IMR-90 (cell line): Measurements from ENCODE around the gene CDK14. TPM values are rescaled to one million over a fixed set of nuclear protein-coding genes. Genes with fewer than 3 reads are reported as not detected.

Source experiments
- ATAC-seq: fragments of 200-7000 bp; cut with Tn5 transposase; 2 replicates; pipeline ENCODE4 v1.9.1; 2020; ENCODE audit warnings: low read depth, mild to moderate bottlenecking, moderate library complexity
- BruUV-seq: library from RNA; stranded (reverse); fragments of 400-500 nt; replicated peaks from 2 replicates; lab custom pipeline; 2021; lab: Mats Ljungman, UMichigan
- CTCF ChIA-PET: fragments of 300-600 bp; formaldehyde crosslinking; extraction: SDS; loops from one replicate; lab custom pipeline; 2021; ENCODE audit warnings: antibody characterized with exemption; lab: Yijun Ruan, JAX
- POLR2A ChIA-PET: fragments of 300-600 bp; sonication (Branson Sonifier 250); formaldehyde crosslinking; loops from one replicate; lab custom pipeline; 2022; ENCODE audit warnings: antibody characterized with exemption; ENCODE audit not compliant: unreplicated experiment; lab: Charles Lee
- DNase-seq: peaks from one replicate; pipeline ENCODE4 v3.0.0; 2013
- H2AFZ ChIP-seq: replicated peaks from 2 replicates; pipeline ENCODE3; 2013; ENCODE audit warnings: low read length, mild to moderate bottlenecking; ENCODE audit not compliant: poor library complexity
- H2AK5ac ChIP-seq: 2 replicates; pipeline ENCODE4 v1.6.1; 2013; ENCODE audit warnings: low read depth, low read length, inconsistent platforms
- H2AK9ac ChIP-seq: replicated peaks from 2 replicates; pipeline ENCODE3; 2013; ENCODE audit warnings: mild to moderate bottlenecking, low read depth, low read length, moderate library complexity; ENCODE audit not compliant: poor library complexity
- H2BK120ac ChIP-seq: 2 replicates; pipeline ENCODE4 v1.6.1; 2013; ENCODE audit warnings: low read depth, low read length, inconsistent platforms
- H2BK15ac ChIP-seq: 3 replicates; pipeline ENCODE4 v1.6.1; 2013; ENCODE audit warnings: low read depth, low read length, inconsistent platforms
- H2BK20ac ChIP-seq: 2 replicates; pipeline ENCODE4 v1.6.1; 2013; ENCODE audit warnings: low read depth, mild to moderate bottlenecking, inconsistent platforms, low read length, moderate library complexity
- H2BK5ac ChIP-seq: 2 replicates; pipeline ENCODE4 v1.6.1; 2013; ENCODE audit warnings: mild to moderate bottlenecking, low read depth, low read length, inconsistent platforms; ENCODE audit not compliant: poor library complexity, severe bottlenecking
- H3K14ac ChIP-seq: replicated peaks from 2 replicates; pipeline ENCODE4 v1.6.1; 2013; ENCODE audit warnings: low read depth, low read length, inconsistent platforms
- H3K18ac ChIP-seq: 2 replicates; pipeline ENCODE4 v1.6.1; 2013; ENCODE audit warnings: low read depth, low read length, control low read depth
- H3K23ac ChIP-seq: 2 replicates; pipeline ENCODE4 v1.6.1; 2013; ENCODE audit warnings: low read depth, low read length, inconsistent platforms
- H3K27ac ChIP-seq: 2 replicates; pipeline ENCODE4 v1.5.1; 2013; ENCODE audit warnings: mild to moderate bottlenecking, control low read depth, low read length; ENCODE audit not compliant: insufficient read depth
- H3K27me3 ChIP-seq: 2 replicates; pipeline ENCODE4 v1.6.1; 2013; ENCODE audit warnings: low read length; ENCODE audit not compliant: control insufficient read depth, insufficient read depth
- H3K36me3 ChIP-seq: 2 replicates; pipeline ENCODE4 v1.6.1; 2013; ENCODE audit warnings: low read length, mixed read lengths; ENCODE audit not compliant: control insufficient read depth, insufficient read depth
- H3K4ac ChIP-seq: 2 replicates; pipeline ENCODE4 v1.6.1; 2013; ENCODE audit warnings: low read depth, low read length, inconsistent platforms
- H3K4me1 ChIP-seq: 2 replicates; pipeline ENCODE4 v1.6.1; 2013; ENCODE audit warnings: low read length, mixed read lengths; ENCODE audit not compliant: control insufficient read depth, insufficient read depth
- H3K4me2 ChIP-seq: 2 replicates; pipeline ENCODE4 v1.6.1; 2013; ENCODE audit warnings: low read depth, mild to moderate bottlenecking, control low read depth, low read length, moderate library complexity
- H3K4me3 ChIP-seq: 2 replicates; pipeline ENCODE4 v1.5.1; 2013; ENCODE audit warnings: low read depth, mild to moderate bottlenecking, control low read depth, low read length, moderate library complexity; ENCODE audit not compliant: insufficient read depth
- H3K56ac ChIP-seq: 2 replicates; pipeline ENCODE4 v1.6.1; 2013; ENCODE audit warnings: low read length, inconsistent platforms; ENCODE audit not compliant: insufficient read depth; ENCODE audit errors: extremely low read depth
- H3K79me1 ChIP-seq, 2 experiments: 2 replicates each; pipeline ENCODE4 v1.6.1; 2013; ENCODE audit warnings: low read length in 2 of 2, inconsistent platforms in 1 of 2, low read depth in 1 of 2
- H3K9ac ChIP-seq: 2 replicates; pipeline ENCODE4 v1.6.1; 2013; ENCODE audit warnings: low read depth, low read length, control low read depth
- H3K9me1 ChIP-seq: 2 replicates; pipeline ENCODE4 v1.6.1; 2013; ENCODE audit warnings: low read length, inconsistent platforms; ENCODE audit not compliant: insufficient read depth
- H3K9me3 ChIP-seq: 2 replicates; pipeline ENCODE4 v1.6.1; 2013; ENCODE audit warnings: low read length; ENCODE audit not compliant: control insufficient read depth, insufficient read depth
- H4K20me1 ChIP-seq: 2 replicates; pipeline ENCODE4 v1.6.1; 2013; ENCODE audit warnings: low read length, inconsistent platforms; ENCODE audit not compliant: insufficient read depth
- H4K5ac ChIP-seq: 2 replicates; pipeline ENCODE4 v1.6.1; 2013; ENCODE audit warnings: mild to moderate bottlenecking, low read depth, low read length, control low read depth
- H4K8ac ChIP-seq, 2 experiments: 2 replicates each; pipeline ENCODE4 v1.6.1; 2013; ENCODE audit warnings: low read depth in 2 of 2, low read length in 2 of 2, control low read depth in 1 of 2, inconsistent platforms in 1 of 2
- H4K91ac ChIP-seq: 2 replicates; pipeline ENCODE4 v1.6.1; 2013; ENCODE audit warnings: low read depth, low read length, inconsistent platforms; ENCODE audit not compliant: insufficient read depth
- BHLHE40 ChIP-seq: fragments of 150-350 bp; IDR thresholded peaks from 2 replicates; pipeline ENCODE4 v1.6.1; 2016; ENCODE audit warnings: mild to moderate bottlenecking, low read depth, low read length
- CEBPB ChIP-seq: IDR thresholded peaks from 2 replicates; pipeline ENCODE4 v1.6.1; 2012; ENCODE audit warnings: low read depth, low read length, improper control_type of control experiment
- CHD1 ChIP-seq: IDR thresholded peaks from 2 replicates; pipeline ENCODE4 v1.6.1; 2012; ENCODE audit warnings: low read depth, low read length, improper control_type of control experiment
- FOS ChIP-seq: fragments of 150-350 bp; IDR thresholded peaks from 2 replicates; pipeline ENCODE4 v1.6.1; 2016; ENCODE audit warnings: low read depth, low read length
- MAFK ChIP-seq: IDR thresholded peaks from 2 replicates; pipeline ENCODE4 v1.6.1; 2012; ENCODE audit warnings: low read depth, low read length, improper control_type of control experiment
- MAZ ChIP-seq: IDR thresholded peaks from 2 replicates; pipeline ENCODE4 v1.6.1; 2012; ENCODE audit warnings: low read depth, mild to moderate bottlenecking, low read length, improper control_type of control experiment, moderate library complexity, borderline replicate concordance
- MXI1 ChIP-seq: IDR thresholded peaks from 2 replicates; pipeline ENCODE4 v1.6.1; 2012; ENCODE audit warnings: low read depth, mild to moderate bottlenecking, low read length, moderate library complexity, borderline replicate concordance
- NFE2L2 ChIP-seq: fragments of 150-350 bp; IDR thresholded peaks from 2 replicates; pipeline ENCODE4 v1.6.1; 2016; ENCODE audit warnings: low read depth, mild to moderate bottlenecking, low read length
- POLR2A ChIP-seq: IDR thresholded peaks from 2 replicates; pipeline ENCODE4 v1.6.1; 2012; ENCODE audit warnings: mild to moderate bottlenecking, low read depth, low read length
- RAD21 ChIP-seq: IDR thresholded peaks from 2 replicates; pipeline ENCODE4 v1.6.1; 2012; ENCODE audit warnings: low read length, improper control_type of control experiment
- RCOR1 ChIP-seq: IDR thresholded peaks from 2 replicates; pipeline ENCODE4 v1.6.1; 2012; ENCODE audit warnings: mild to moderate bottlenecking, low read length, improper control_type of control experiment; ENCODE audit not compliant: insufficient replicate concordance
- RFX5 ChIP-seq: IDR thresholded peaks from 2 replicates; pipeline ENCODE4 v1.8.0; 2012; ENCODE audit warnings: low read depth, mild to moderate bottlenecking, low read length, moderate library complexity
- SMC3 ChIP-seq: fragments of 150-350 bp; IDR thresholded peaks from 2 replicates; pipeline ENCODE4 v1.6.1; 2016; ENCODE audit warnings: low read depth, mild to moderate bottlenecking, antibody characterized with exemption, low read length, moderate library complexity
- WGBS, 2 experiments: methylation state at CpG; one replicate each; pipeline versions ENCODE4 v1.1.5 to v1.1.7; 2013; ENCODE audit warnings: missing lambda C conversion rate in 2 of 2; ENCODE audit not compliant: insufficient read length in 1 of 2; ENCODE audit errors: extremely low coverage in 2 of 2; 5-methylcytosine and 5-hydroxymethylcytosine counted together
- dilution Hi-C: fragments of 300-500 bp; cut with HindIII; formaldehyde crosslinking; loops from one replicate; pipeline ENCODE4 v1.14.3; 2018; ENCODE audit warnings: low sequenced_read_pairs; ENCODE audit not compliant: unreplicated experiment
- in situ Hi-C: fragments of 300-500 bp; cut with MboI; formaldehyde crosslinking; loops from 3 replicates; pipeline ENCODE4 v1.14.3; 2019; ENCODE audit warnings: low sequenced_read_pairs, inconsistent platforms, mixed read lengths
- intact Hi-C: fragments of 100-400 bp; cut with micrococcal nuclease; formaldehyde crosslinking; loops from 2 replicates; pipeline ENCODE4 v1.10.0; 2022
- polyA plus RNA-seq, 3 experiments: library from polyadenylated mRNA; depleted of rRNA; stranded (reverse); fragments of >200 nt; gene quantifications; 2 replicates each; pipeline ENCODE4 v1.2.3, GENCODE V29; 2012; ENCODE audit warnings: low replicate concordance in 1 of 3
- total RNA-seq: library from RNA; depleted of rRNA; stranded (reverse); fragments of >200 nt; gene quantifications from 2 replicates; pipeline ENCODE4 v1.2.3, GENCODE V29; 2012
- TF ChIP-seq, protein P1 (sequence below): fragments of 150-350 bp; IDR thresholded peaks from 2 replicates; pipeline ENCODE4 v1.6.1; 2016; ENCODE audit warnings: low read depth, mild to moderate bottlenecking, low read length, moderate library complexity, borderline replicate concordance
- TF ChIP-seq, protein P2 (sequence below): fragments of 150-350 bp; IDR thresholded peaks from 2 replicates; pipeline ENCODE4 v1.6.1; 2017; ENCODE audit warnings: mild to moderate bottlenecking, antibody characterized with exemption, low read length, low read depth
- TF ChIP-seq, protein P3 (sequence below): conservative IDR thresholded peaks from 2 replicates; pipeline ENCODE4 v1.5.1; 2012; ENCODE audit warnings: mild to moderate bottlenecking, low read depth, low read length, improper control_type of control experiment

The CDK14 gene
- total and polyA plus RNA-seq, 2 of the 4 experiments (the other 2 are of a cell fraction) = 10.1 to 29.6 TPM

DNA sequence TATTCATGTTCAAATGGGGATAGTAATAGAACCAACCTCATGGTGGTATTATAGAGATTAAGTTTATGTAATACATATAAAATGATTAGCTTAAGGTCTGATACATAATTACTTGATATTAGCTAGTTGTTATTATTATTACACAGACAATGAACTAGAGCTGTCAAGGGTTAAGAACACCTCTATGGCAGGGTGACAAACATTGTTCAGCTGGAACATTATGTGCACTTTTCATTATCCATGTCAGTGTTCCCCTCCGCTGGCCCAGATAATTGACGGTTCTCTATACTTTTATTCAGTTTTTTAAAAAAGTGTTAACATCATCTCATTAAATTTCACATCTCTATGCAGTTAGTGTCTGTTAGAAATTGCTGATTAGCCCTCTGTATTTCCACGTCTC lies 142.1 kb downstream of the CDK14 start:
- no peak overlapping the region for H3K4me2 ChIP-seq
- in situ Hi-C loops (no loop called here), intact Hi-C loops (no loop called here), dilution Hi-C loops (no loop called here)
- H3K27ac ChIP-seq = no peak overlapping the region
- no CpG with 5 or more reads among the region's 3 CpGs for WGBS, 2 experiments
- ChIA-PET POLR2A (no interaction called here), CTCF (interaction anchor here (0.7 kb wide), 1 partner anchor 9 kb away, joined by 3 read pairs; no protein-coding TSS in a partner anchor)
- H2AK5ac ChIP-seq = no peak overlapping the region
- no peak overlapping the region for H2AFZ ChIP-seq
- no peak overlapping the region for H2BK120ac ChIP-seq
- peaks cover 7% of the 10 kb centered on the region; the same call in 1 of the 2 replicates for H3K36me3 ChIP-seq
- H2AK9ac ChIP-seq = no peak overlapping the region
- H3K79me1 ChIP-seq = peaks cover 0 to 3% of the 10 kb centered on the region in 2 experiments; a peak in 1 of 4 replicates
- H3K4me3 ChIP-seq = no peak overlapping the region
- H2BK5ac ChIP-seq = no peak overlapping the region
- H4K5ac ChIP-seq = no peak overlapping the region
- no peak overlapping the region for H3K9ac ChIP-seq
- H4K91ac ChIP-seq = no peak overlapping the region
- no peak overlapping the region for H2BK20ac ChIP-seq
- H2BK15ac ChIP-seq = no peak overlapping the region
- no peaks in the 10 kb centered on the region for H3K4me1 ChIP-seq
- no peak overlapping the region for H3K56ac ChIP-seq
- no peak overlapping the region for H3K18ac ChIP-seq
- no peaks in the 10 kb centered on the region for H4K20me1 ChIP-seq
- DNase-seq (no peak), ATAC-seq (no peak)
- BruUV-seq = no TSS peak
- no peak for TF ChIP-seq NFE2L2
- no peak for TF ChIP-seq MXI1
- no peak for TF ChIP-seq SMC3
- no peak for TF ChIP-seq RFX5
- TF ChIP-seq MAFK = no peak
- TF ChIP-seq RAD21 = no peak
- no peak for TF ChIP-seq FOS
- TF ChIP-seq, protein P1, sequence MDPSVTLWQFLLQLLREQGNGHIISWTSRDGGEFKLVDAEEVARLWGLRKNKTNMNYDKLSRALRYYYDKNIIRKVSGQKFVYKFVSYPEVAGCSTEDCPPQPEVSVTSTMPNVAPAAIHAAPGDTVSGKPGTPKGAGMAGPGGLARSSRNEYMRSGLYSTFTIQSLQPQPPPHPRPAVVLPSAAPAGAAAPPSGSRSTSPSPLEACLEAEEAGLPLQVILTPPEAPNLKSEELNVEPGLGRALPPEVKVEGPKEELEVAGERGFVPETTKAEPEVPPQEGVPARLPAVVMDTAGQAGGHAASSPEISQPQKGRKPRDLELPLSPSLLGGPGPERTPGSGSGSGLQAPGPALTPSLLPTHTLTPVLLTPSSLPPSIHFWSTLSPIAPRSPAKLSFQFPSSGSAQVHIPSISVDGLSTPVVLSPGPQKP = no peak
- no peak for TF ChIP-seq POLR2A
- TF ChIP-seq BHLHE40 = no peak
- TF ChIP-seq MAZ = no peak
- TF ChIP-seq CEBPB = no peak
- TF ChIP-seq CHD1 = no peak
- TF ChIP-seq, protein P2, sequence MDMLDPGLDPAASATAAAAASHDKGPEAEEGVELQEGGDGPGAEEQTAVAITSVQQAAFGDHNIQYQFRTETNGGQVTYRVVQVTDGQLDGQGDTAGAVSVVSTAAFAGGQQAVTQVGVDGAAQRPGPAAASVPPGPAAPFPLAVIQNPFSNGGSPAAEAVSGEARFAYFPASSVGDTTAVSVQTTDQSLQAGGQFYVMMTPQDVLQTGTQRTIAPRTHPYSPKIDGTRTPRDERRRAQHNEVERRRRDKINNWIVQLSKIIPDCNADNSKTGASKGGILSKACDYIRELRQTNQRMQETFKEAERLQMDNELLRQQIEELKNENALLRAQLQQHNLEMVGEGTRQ = no peak
- TF ChIP-seq, protein P3, sequence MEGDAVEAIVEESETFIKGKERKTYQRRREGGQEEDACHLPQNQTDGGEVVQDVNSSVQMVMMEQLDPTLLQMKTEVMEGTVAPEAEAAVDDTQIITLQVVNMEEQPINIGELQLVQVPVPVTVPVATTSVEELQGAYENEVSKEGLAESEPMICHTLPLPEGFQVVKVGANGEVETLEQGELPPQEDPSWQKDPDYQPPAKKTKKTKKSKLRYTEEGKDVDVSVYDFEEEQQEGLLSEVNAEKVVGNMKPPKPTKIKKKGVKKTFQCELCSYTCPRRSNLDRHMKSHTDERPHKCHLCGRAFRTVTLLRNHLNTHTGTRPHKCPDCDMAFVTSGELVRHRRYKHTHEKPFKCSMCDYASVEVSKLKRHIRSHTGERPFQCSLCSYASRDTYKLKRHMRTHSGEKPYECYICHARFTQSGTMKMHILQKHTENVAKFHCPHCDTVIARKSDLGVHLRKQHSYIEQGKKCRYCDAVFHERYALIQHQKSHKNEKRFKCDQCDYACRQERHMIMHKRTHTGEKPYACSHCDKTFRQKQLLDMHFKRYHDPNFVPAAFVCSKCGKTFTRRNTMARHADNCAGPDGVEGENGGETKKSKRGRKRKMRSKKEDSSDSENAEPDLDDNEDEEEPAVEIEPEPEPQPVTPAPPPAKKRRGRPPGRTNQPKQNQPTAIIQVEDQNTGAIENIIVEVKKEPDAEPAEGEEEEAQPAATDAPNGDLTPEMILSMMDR = no peak
- no peak for TF ChIP-seq RCOR1
- H3K9me3 ChIP-seq = no peaks in the 10 kb centered on the region
- no peak overlapping the region for H3K23ac ChIP-seq
- H3K9me1 ChIP-seq = no peaks in the 10 kb centered on the region; the same call in 1 of the 2 replicates
- H3K27me3 ChIP-seq = no peaks in the 10 kb centered on the region
- H3K14ac ChIP-seq = no peak overlapping the region
- H3K4ac ChIP-seq = no peak overlapping the region
- H4K8ac ChIP-seq = no peak overlapping the region
